Measurements from ENCODE around the gene CDKL1. TPM values are rescaled to one million over a fixed set of nuclear protein-coding genes. Genes with fewer than 3 reads are reported as not detected.
A peak's percentile ranks its signal among the peaks of the same experiment; 100 is the strongest.

Gene CDKL1
- total and polyA plus RNA-seq, 2 donors (not counting 1 experiment from before 2014, with no cell fraction given): 5.3 to 7.9 TPM

- no peaks in the 10 kb centered on the region for H3K9me3 Mint-ChIP-seq (ENCODE audit: insufficient read depth)
- ATAC-seq (ENCODE audit: low read depth) (no peak), DNase-seq (no peak)
- peaks cover 13% of the 10 kb centered on the region for H3K4me1 Mint-ChIP-seq
- Histone ChIP-seq H2AFZ (ENCODE audit: insufficient read depth, low read depth, low read length, poor library complexity, severe bottlenecking) (no peak overlapping the region), H3K4me2 (replicated peaks; ENCODE audit: low read depth, low read length, poor library complexity, severe bottlenecking) (no peak overlapping the region), H3K27me3 (replicated peaks in 1 of 4; ENCODE audit: control extremely low read depth in 1 of 4, control insufficient read depth in 3 of 4, insufficient read depth in 4 of 4, low read length in 3 of 4) (no peaks in the 10 kb centered on the region), H3K9me3 (ENCODE audit: control extremely low read depth in 1 of 3, control insufficient read depth in 2 of 3, insufficient read depth in 1 of 3, low read length in 2 of 3) (no peaks in the 10 kb centered on the region), H3K36me3 (replicated peaks in 1 of 2; ENCODE audit: control extremely low read depth in 1 of 2, control insufficient read depth in 1 of 2, extremely low read depth in 1 of 2, insufficient read depth in 2 of 2, low read length in 1 of 2) (peaks cover 0 to 10% of the 10 kb centered on the region in 2 experiments), H3K4me3 (ENCODE audit: control extremely low read depth in 1 of 5, extremely low read depth in 1 of 5, insufficient read depth in 1 of 5, low read depth in 2 of 5, low read length in 4 of 5) (no peak overlapping the region), H3K79me2 (ENCODE audit: control insufficient read depth, insufficient read depth, low read length) (no peaks in the 10 kb centered on the region), H3K27ac (ENCODE audit: low read length in 2 of 2) (no peak overlapping the region), H3K9ac (ENCODE audit: low read length) (no peak overlapping the region), H4K20me1 (ENCODE audit: control insufficient read depth, insufficient read depth, low read length, poor library complexity, severe bottlenecking) (no peaks in the 10 kb centered on the region), H3K4me1 (ENCODE audit: control insufficient read depth in 2 of 2, insufficient read depth in 2 of 2, low read length in 2 of 2) (peaks cover 5 to 8% of the 10 kb centered on the region in 2 donors)
- no peaks in the 10 kb centered on the region for H3K27me3 Mint-ChIP-seq
- no peak overlapping the region for H3K4me3 Mint-ChIP-seq
- H3K27ac Mint-ChIP-seq: no peak overlapping the region
- intact Hi-C loops (cut with micrococcal nuclease): loop anchor here (2.0 kb wide), 2 partner anchors 53 to 189 kb away; partner anchors contain the start of genes CDKL1 and MAP4K5
- POLR2A ChIA-PET: no interaction called here
- no CpG with 5 or more reads among the region's 1 CpG for WGBS (ENCODE audit: insufficient coverage)
- TF ChIP-seq EZH2 (IDR thresholded peaks at IDR 0.05; ENCODE audit: borderline replicate concordance, insufficient read depth, low read depth, low read length, poor library complexity, severe bottlenecking): no peak
- TF ChIP-seq, protein P1, sequence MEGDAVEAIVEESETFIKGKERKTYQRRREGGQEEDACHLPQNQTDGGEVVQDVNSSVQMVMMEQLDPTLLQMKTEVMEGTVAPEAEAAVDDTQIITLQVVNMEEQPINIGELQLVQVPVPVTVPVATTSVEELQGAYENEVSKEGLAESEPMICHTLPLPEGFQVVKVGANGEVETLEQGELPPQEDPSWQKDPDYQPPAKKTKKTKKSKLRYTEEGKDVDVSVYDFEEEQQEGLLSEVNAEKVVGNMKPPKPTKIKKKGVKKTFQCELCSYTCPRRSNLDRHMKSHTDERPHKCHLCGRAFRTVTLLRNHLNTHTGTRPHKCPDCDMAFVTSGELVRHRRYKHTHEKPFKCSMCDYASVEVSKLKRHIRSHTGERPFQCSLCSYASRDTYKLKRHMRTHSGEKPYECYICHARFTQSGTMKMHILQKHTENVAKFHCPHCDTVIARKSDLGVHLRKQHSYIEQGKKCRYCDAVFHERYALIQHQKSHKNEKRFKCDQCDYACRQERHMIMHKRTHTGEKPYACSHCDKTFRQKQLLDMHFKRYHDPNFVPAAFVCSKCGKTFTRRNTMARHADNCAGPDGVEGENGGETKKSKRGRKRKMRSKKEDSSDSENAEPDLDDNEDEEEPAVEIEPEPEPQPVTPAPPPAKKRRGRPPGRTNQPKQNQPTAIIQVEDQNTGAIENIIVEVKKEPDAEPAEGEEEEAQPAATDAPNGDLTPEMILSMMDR (IDR thresholded peaks at IDR 0.05): no peak
- CTCF ChIA-PET: interaction anchor here (1.1 to 1.4 kb wide), 6 partner anchors 14 to 188 kb away, joined by 3 to 8 read pairs (median 4); partner anchors contain the start of gene MAP4K5
These were observed 53.2 kb downstream of the CDKL1 start for GRCh38 chr14:50343434-50343833.

DNA sequence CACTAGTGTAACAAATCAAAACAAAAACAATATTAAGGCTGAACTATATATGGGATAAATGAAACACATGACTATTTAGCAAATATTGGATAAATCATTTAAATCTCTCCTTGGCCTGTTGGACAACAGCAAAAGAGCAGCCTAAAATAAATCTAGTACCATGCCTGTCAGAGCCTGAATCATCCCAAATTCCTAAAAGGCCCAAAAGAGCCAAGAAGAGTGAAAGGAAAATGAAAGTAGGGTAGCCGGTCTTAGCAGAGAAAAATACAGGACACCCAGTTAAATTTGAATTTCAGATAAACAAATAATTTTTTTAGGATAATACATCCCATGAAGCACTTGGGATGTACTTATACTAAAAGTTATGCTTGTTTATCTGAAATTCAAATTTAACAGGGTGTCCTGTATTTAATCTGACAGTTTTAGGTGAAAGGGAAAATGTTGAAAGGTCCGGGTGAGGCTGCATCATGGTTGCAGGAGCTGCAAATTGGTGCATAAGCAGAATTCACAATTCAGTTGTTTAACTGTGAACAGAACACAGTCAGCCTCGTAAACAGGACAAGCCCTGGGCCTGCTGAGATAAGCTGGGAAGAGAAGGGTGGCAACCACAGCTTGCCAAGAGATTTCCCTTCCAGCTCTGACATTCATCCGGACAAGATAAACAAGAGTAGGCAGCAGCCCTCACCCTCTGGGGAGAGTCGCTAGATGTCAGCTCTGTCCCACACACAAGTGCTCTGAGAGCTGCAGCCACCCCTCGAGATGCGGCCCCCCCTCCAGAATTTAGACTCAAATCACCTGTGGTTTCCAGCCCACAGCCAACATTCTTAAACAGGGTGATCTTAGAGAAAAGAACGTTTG, 54.2 kb downstream of the CDKL1 start:
- no peaks in the 10 kb centered on the region for H4K20me1 ChIP-seq (ENCODE audit: control insufficient read depth, insufficient read depth, low read length, poor library complexity, severe bottlenecking)
- ATAC-seq (ENCODE audit: low read depth) (peak; percentile 67), DNase-seq (peak; percentile 70)
- ChIA-PET CTCF (interaction anchor here (0.6 to 1.4 kb wide), 12 partner anchors 15 to 517 kb away, joined by 3 to 8 read pairs (median 4); partner anchors contain the start of gene MAP4K5), POLR2A (interaction anchor here (0.5 to 0.7 kb wide), 2 partner anchors 23 to 407 kb away, joined by 4 to 10 read pairs; no protein-coding TSS in a partner anchor)
- H3K4me1 ChIP-seq (ENCODE audit: control insufficient read depth in 2 of 2, insufficient read depth in 2 of 2, low read length in 2 of 2): peaks cover 5 to 8% of the 10 kb centered on the region in 2 donors
- intact Hi-C loops (cut with micrococcal nuclease): loop anchor here (2.0 kb wide), 2 partner anchors 54 to 190 kb away; partner anchors contain the start of genes CDKL1 and MAP4K5
- peak overlapping the region; percentile 14 for H2AFZ ChIP-seq (ENCODE audit: insufficient read depth, low read depth, low read length, poor library complexity, severe bottlenecking)
- no peak overlapping the region for H3K27ac ChIP-seq (ENCODE audit: low read length in 2 of 2)
- no peaks in the 10 kb centered on the region for H3K27me3 Mint-ChIP-seq
- H3K27ac Mint-ChIP-seq: no peak overlapping the region
- H3K4me3 ChIP-seq (ENCODE audit: control extremely low read depth in 1 of 5, extremely low read depth in 1 of 5, insufficient read depth in 1 of 5, low read depth in 2 of 5, low read length in 4 of 5): no peak overlapping the region
- peaks cover 0 to 10% of the 10 kb centered on the region in 2 experiments for H3K36me3 ChIP-seq (replicated peaks in 1 of 2; ENCODE audit: control extremely low read depth in 1 of 2, control insufficient read depth in 1 of 2, extremely low read depth in 1 of 2, insufficient read depth in 2 of 2, low read length in 1 of 2)
- peaks cover 13% of the 10 kb centered on the region for H3K4me1 Mint-ChIP-seq
- H3K4me2 ChIP-seq (replicated peaks; ENCODE audit: low read depth, low read length, poor library complexity, severe bottlenecking): no peak overlapping the region
- no peaks in the 10 kb centered on the region for H3K9me3 Mint-ChIP-seq (ENCODE audit: insufficient read depth)
- H3K9ac ChIP-seq (ENCODE audit: low read length): no peak overlapping the region
- no peaks in the 10 kb centered on the region for H3K27me3 ChIP-seq (replicated peaks in 1 of 4; ENCODE audit: control extremely low read depth in 1 of 4, control insufficient read depth in 3 of 4, insufficient read depth in 4 of 4, low read length in 3 of 4)
- no peaks in the 10 kb centered on the region for H3K79me2 ChIP-seq (ENCODE audit: control insufficient read depth, insufficient read depth, low read length)
- H3K4me3 Mint-ChIP-seq: no peak overlapping the region
- TF ChIP-seq, protein P1 (IDR thresholded peaks at IDR 0.05): peak; percentile 44
- TF ChIP-seq EZH2 (IDR thresholded peaks at IDR 0.05; ENCODE audit: borderline replicate concordance, insufficient read depth, low read depth, low read length, poor library complexity, severe bottlenecking): no peak
- H3K9me3 ChIP-seq (ENCODE audit: control extremely low read depth in 1 of 3, control insufficient read depth in 2 of 3, insufficient read depth in 1 of 3, low read length in 2 of 3): no peaks in the 10 kb centered on the region
- WGBS (ENCODE audit: insufficient coverage): 8% methylated on average over 6 of the region's 8 CpGs
